ENCODE measurements around the gene PTPRU.

- TF ChIP-seq TAF1 (IDR thresholded peaks at IDR 0.05; ENCODE audit: borderline replicate concordance, low read depth, low read length) = no peak
- no peak for TF ChIP-seq RFX5 (IDR thresholded peaks at IDR 0.05; ENCODE audit: low read length)
- TF ChIP-seq ZBTB33 (IDR thresholded peaks at IDR 0.05; ENCODE audit: borderline replicate concordance, low read depth) = no peak
- no peak for TF ChIP-seq EP300 (IDR thresholded peaks at IDR 0.05; ENCODE audit: borderline replicate concordance in 1 of 2, low read depth in 1 of 2, low read length in 1 of 2)
- no peak for TF ChIP-seq POLR2AphosphoS5 (IDR thresholded peaks at IDR 0.05; ENCODE audit: low read depth, low read length)
- no peak for TF ChIP-seq GABPA (IDR thresholded peaks at IDR 0.05; ENCODE audit: low read depth)
- TF ChIP-seq, protein P1, sequence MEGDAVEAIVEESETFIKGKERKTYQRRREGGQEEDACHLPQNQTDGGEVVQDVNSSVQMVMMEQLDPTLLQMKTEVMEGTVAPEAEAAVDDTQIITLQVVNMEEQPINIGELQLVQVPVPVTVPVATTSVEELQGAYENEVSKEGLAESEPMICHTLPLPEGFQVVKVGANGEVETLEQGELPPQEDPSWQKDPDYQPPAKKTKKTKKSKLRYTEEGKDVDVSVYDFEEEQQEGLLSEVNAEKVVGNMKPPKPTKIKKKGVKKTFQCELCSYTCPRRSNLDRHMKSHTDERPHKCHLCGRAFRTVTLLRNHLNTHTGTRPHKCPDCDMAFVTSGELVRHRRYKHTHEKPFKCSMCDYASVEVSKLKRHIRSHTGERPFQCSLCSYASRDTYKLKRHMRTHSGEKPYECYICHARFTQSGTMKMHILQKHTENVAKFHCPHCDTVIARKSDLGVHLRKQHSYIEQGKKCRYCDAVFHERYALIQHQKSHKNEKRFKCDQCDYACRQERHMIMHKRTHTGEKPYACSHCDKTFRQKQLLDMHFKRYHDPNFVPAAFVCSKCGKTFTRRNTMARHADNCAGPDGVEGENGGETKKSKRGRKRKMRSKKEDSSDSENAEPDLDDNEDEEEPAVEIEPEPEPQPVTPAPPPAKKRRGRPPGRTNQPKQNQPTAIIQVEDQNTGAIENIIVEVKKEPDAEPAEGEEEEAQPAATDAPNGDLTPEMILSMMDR (IDR thresholded peaks at IDR 0.05) = no peak
Measured at GRCh38 chr1:29352719-29353420, 116.5 kb downstream of the PTPRU start.

Measured in SK-N-SH (cell line).